ENCODE measurements around the gene BRD7.

BRD7 gene

GRCh38 chr16:50288026-50288425 is 80.8 kb downstream of the BRD7 start:
- DNase-seq = no peak

GRCh38 chr16:50286681-50287080 is 82.1 kb downstream of the BRD7 start:
- DNase-seq = no peak

DNA sequence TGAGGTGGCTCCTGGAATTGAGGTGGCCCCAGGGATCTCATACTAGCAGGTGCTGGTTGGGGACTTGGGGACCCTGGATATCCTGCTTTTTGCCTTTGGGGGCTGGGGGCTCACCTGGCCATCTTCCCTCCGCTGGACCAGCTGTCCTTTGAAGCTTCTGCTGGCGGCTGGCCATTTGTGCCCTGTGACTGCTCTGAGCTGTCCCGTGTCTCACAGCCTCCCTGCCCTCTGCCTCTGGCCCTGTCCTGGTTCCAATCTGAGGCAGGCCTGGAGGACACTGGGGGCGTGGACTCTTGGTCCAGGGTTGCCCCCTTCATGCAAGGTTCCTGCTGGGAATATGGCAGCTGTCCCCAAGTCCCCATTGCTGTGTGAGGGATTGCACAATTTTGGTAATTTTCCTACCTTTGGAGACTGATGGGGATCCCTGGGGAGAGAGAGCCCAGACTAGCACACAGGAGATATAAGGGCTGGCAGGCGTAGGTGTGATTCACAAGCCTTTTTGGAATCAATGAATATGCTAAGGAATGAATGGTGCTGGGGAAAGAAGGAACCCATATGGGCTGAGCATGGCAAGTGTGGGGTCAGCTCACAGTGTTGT is 83.3 kb downstream of the BRD7 start:
- no peak for DNase-seq

GRCh38 chr16:50284131-50284911 is 84.5 kb downstream of the BRD7 start:
- DNase-seq = no peak

DNA sequence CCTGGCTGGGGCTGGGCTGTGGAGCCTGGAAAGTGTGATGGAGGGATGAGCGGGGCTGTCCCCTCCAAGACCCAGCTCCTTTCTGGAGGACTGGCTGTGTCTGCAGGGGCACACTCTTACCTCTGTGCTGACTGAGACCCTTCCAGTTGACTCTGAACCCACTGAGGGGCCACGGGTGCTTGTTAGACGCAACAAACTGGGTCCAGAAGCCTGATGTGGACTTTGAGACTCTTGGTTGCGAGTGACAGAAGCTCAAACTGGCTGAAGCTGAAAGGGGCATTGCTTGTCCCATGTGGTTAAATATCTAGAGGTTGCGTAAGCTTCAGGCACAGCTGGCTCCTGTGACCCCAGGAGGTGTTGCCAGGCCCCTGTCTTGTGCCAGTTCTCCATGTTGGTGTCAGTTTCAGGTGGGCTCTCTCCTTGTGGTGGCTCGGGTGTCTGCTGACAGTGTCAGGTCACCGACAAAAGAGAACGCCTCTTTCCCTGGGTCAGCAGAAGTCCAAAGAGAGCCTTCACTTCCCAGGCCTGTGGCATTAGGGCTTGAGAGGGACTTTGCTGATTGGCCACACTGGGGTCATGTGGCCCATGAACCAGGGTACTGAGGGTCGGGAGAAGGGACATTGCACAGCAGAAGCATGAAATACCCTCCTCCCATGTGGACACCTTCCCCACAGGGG is 85.7 kb downstream of the BRD7 start:
- no peak for DNase-seq

- no peak for DNase-seq
Observed at GRCh38 chr16:50282010-50282538, 86.7 kb downstream of the BRD7 start.

- DNase-seq = no peak
Observed at GRCh38 chr16:50281391-50282009, 87.3 kb downstream of the BRD7 start.

DNA sequence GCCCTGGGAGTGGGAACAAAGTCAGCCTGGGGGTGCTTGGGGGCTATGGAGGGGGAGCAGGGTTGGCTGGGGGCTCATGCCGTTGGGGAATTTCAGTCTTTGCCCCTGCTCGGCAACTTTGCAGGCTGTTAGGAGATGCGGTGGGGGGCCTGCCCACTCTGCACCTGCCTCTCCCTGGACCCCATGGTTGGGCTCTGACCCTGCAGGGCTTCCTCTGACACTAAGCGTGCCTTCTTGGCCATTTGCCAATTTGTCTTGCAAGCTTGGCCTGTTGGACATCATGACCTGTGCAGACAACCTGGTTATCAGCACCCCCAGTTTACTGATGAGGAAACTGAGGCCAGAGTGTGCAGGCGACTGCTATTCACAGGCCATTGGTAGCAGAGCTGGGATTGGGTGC is 87.9 kb downstream of the BRD7 start:
- no peak for DNase-seq

- no peak for DNase-seq
Observed at GRCh38 chr16:50279504-50279865, 89.3 kb downstream of the BRD7 start.

DNA sequence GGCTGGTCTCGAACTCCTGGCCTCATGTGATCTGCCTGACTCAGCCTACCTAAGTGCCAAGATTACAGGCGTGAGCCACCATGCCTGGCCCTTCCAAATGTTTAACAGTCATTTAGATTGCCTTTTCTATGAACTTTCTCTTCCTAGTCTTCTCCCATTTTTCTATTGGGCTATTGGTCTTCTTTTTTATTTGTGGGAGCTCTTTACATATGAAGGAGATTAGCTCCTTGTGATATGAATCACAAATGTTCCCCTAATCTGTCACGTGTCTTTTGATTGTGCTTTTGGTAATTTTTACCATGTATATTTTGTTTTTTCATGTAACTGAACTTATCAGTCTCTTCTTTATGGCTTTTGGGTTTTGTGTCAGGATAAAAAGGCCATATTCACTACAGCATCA is 90.5 kb downstream of the BRD7 start:
- no peak for DNase-seq

GRCh38 chr16:50276801-50277555 is 91.8 kb downstream of the BRD7 start:
- DNase-seq = no peak

- no peak for DNase-seq
Observed at GRCh38 chr16:50276326-50276640, 92.5 kb downstream of the BRD7 start.

DNA sequence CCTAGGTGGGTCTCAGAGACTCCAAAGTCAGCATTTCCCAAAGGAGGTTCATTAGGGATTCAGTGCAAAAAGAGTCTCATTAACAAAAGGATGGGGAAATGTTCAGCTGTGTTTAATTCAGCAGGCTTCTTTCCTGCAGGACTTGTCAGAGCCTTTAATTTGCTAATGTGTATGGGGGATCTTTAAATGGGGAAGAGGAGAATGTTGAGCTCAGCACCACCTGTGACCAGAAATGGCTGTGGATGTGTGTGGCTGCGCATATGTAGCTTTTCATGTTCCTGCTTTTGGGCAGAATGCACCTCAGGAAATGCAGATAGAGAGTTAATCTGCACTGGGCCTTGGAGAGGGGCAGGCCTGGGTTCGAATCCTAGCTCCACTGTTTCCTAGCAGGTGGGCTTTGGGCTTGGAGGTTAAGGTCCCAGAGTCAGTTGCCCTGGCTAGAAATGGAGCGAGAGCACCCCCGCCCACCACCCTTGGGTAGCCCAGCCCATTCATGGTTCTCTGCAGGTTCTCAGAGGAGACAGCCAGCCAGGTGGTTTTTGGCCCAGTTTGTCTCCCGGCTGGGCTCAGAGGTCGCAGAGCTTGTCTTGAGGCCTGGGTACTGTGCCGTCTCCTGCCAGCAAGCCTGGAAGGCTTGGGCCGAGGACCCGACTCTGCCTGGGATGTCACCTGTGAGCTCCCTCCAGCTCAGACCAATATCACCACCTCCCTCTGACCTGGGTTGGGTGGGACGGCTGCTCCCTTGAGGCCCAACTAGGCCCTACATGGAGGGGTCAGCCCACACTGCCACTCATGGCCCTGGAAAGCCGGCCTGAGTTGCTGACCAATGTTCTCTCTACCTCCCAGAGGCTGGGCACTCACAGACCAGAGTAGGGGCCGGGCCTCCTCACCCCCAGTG is 93.1 kb downstream of the BRD7 start:
- no peak for DNase-seq

- DNase-seq = no peak
Observed at GRCh38 chr16:50275098-50275415, 93.7 kb downstream of the BRD7 start.

GRCh38 chr16:50274326-50275097 is 94.3 kb downstream of the BRD7 start:
- peak; percentile 44 for DNase-seq

GRCh38 chr16:50273888-50274325 is 94.9 kb downstream of the BRD7 start:
- peak; percentile 34 for DNase-seq

DNA sequence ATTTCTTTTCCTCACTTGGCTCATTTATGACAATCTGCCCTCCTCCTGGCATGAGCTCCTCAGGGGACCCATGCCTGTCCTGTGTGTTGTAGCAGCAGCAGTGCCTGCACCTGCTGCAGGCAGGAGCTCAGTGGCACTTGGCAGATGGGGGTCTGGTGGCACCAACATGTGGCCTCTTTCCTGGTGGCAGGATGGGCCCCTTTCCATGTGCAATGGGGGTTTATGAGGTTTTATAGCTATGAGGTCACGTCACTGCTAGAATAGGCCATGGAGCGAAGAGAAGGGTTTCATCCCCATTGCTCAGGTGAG is 95.5 kb downstream of the BRD7 start:
- DNase-seq = no peak

- DNase-seq = no peak
Observed at GRCh38 chr16:50272687-50273381, 96.0 kb downstream of the BRD7 start.

DNA sequence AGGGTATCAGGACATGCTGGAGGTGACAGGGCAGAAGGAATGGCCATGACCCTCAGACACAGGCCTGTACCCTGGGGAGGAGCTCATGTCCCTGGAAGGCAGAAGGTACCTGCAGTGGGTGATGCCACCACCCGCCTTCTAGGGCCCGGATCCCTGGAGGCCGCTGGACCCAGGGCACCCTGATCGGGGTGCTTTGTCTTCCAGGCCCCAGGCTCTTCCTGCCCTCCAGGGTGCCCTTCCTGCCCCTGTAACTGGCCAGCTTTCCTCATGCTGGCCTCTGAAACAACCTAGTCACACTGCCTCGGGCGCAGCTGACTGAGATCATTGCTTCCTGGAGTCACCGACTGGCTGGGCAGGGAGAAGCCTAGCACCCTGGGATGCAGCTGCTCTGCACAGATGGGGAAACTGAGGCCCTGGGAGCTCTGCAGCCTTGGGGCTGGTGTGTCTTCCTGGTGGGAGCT is 96.6 kb downstream of the BRD7 start:
- no peak for DNase-seq
